ENCODE results near the gene HECTD3.
"Not testable (repeated sequence)": the region's sequence is repeated elsewhere in the genome, so short reads cannot be mapped to it uniquely, and the experiment has no call there.

Gene HECTD3

DNA sequence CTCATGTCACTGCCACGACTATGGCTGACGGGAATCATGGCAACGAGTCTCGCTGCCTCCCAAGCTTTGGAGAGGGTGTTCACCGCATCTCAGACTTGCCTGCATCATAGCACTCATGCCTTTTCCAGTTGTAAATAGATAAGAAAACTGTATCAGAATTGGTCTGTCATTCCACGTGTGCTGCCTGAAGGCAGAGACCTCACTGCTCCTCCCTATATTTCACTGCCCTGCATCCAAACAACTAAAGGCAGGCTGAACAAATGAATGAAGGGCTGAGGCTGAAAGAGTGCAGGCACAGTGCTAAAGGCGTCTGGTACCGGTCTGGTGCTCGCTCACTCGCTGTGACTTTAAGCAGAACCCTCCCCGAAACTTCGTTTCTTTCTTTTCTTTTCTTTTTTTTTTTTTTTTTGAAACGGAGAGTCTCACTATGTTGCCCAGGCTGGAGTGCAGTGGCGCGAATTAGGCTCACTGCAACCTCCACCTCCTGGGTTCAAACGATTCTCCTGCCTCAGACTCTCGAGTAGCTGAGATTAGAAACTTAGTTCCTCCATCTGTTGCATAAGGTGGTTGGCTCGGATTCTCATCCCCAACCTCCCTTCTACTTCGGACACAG, 25.3 kb downstream of the HECTD3 start:
- FAIRE-seq (no peak), DNase-seq (ENCODE audit: insufficient read length, low spot score) (no peak)
- TF ChIP-seq, protein P1, sequence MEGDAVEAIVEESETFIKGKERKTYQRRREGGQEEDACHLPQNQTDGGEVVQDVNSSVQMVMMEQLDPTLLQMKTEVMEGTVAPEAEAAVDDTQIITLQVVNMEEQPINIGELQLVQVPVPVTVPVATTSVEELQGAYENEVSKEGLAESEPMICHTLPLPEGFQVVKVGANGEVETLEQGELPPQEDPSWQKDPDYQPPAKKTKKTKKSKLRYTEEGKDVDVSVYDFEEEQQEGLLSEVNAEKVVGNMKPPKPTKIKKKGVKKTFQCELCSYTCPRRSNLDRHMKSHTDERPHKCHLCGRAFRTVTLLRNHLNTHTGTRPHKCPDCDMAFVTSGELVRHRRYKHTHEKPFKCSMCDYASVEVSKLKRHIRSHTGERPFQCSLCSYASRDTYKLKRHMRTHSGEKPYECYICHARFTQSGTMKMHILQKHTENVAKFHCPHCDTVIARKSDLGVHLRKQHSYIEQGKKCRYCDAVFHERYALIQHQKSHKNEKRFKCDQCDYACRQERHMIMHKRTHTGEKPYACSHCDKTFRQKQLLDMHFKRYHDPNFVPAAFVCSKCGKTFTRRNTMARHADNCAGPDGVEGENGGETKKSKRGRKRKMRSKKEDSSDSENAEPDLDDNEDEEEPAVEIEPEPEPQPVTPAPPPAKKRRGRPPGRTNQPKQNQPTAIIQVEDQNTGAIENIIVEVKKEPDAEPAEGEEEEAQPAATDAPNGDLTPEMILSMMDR (IDR thresholded peaks at IDR 0.05; ENCODE audit: insufficient read depth, missing control alignments) = no peak

DNA sequence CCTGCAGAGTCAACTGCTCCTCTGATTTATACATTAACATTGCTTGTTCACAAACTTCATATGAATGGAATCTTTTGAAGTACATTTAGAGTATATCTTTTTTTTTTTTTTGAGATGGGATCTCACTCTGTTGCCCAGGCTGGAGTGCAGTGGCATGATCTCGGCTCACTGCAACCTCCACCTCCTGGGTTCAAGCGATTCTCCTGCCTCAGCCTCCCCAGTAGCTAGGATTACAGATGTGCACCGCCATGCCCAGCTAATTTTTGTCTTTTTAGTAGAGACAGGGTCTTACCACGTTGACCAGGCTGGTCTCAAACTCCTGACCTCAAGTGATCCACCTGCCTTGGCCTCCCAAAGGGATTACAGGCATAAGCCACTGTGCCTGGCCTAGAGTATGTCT, 33.8 kb downstream of the HECTD3 start:
- FAIRE-seq; DNase-seq (ENCODE audit: insufficient read length, low spot score): not testable (repeated sequence)

DNA sequence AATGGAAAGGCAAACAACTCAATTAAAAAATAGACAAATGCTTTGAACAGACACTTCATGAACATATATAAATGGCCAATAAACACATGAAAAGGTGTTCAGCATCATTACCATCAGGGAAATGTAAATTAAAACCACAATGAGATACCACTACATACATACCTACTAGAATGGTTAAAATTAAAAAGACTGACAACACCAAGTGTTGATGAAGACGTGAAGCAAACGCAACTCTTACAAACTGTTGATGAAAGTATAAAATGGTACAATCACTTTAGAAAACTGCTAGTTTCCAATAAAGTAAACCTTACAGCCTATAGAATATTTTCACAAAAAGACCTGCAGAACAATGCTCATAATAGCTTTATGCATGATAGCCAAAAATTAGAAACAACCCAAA, 34.9 kb downstream of the HECTD3 start:
- FAIRE-seq (no peak), DNase-seq (ENCODE audit: insufficient read length, low spot score) (no peak)
- TF ChIP-seq, protein P1 (IDR thresholded peaks at IDR 0.05; ENCODE audit: insufficient read depth, missing control alignments) = no peak

DNA sequence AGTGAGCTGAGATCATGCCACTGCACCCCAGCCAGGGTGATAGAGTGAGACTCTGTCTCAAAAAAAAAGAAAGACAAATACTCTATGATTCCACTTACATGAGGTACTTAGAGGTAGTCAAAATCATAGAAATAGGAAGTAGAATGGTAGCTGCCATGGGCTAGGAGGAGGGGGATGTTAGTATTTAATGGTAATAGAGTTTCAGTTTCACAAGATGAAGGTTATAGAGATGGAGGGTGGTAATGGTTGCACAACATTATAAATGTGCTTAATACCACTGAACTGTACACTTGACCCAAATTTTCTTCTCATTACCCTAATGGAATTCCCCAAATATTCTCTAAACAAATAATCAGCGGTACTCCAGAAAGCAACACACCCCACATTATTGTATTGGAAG, 37.5 kb downstream of the HECTD3 start:
- no peak for DNase-seq (ENCODE audit: insufficient read length, low spot score)
- no peak for FAIRE-seq
- TF ChIP-seq, protein P1 (IDR thresholded peaks at IDR 0.05; ENCODE audit: insufficient read depth, missing control alignments) = no peak

DNA sequence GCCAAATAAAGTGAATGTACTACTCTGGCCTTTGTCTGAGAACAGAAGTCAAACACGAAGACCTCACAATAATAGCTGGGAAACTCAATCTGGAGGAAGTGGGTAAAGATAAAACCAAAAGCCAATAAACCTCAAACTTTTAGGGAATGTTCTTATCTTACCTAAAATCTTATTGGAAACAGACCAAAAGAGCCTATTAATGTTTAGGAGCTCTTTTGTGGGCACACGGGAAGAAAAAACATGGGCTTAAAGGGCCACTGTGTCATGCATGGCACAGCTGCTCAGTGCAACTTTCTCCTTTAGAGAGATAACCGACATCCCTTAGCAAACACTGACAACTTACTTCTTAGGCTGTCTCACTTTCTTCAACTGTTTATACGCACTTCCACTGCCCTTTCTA, 40.8 kb downstream of the HECTD3 start:
- FAIRE-seq = no peak
- no peak for DNase-seq (ENCODE audit: insufficient read length, low spot score)
- TF ChIP-seq, protein P1 (IDR thresholded peaks at IDR 0.05; ENCODE audit: insufficient read depth, missing control alignments) = no peak

DNA sequence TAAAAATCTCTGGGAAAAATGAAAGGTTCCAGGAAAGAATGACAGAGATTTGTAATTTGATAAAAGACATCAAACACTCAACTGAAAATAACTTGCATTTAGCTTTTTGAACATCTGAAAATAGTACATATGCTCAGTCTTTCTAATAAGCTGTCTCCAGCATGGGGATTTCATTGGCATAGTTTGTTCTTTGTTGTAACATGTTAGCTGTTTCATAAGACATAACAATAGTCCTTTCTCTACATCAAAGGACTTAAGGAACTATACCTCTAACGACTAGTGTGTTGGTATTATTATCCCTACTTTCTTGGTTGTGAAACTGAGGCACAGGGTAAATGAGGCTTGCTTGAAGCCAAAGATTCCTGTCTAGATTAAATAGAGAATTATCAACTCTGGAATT, 46.7 kb downstream of the HECTD3 start:
- TF ChIP-seq, protein P1 (IDR thresholded peaks at IDR 0.05; ENCODE audit: insufficient read depth, missing control alignments) = no peak
- DNase-seq (ENCODE audit: insufficient read length, low spot score) (no peak), FAIRE-seq (no peak)

DNA sequence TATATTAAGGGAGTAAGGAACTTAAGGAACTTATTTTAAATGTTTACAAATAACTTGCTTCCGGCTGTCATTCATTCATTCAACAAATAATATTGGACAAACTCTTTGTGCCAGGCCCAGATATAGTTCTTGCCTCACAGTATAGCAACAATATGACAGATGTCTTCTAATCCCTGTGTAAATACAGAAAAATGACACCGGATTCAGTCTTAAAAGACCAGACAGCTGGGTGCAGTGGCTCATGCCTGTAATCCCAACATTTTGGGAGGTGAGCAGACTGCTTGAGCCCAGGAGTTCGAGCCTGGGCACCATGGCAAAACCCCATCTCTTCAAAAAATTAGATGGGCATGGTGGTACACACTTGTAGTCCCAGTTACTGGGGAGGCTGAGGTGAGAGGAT, 48.4 kb downstream of the HECTD3 start:
- DNase-seq (ENCODE audit: insufficient read length, low spot score) (peak; percentile 40), FAIRE-seq (no peak)
- TF ChIP-seq, protein P1 (IDR thresholded peaks at IDR 0.05; ENCODE audit: insufficient read depth, missing control alignments) = no peak

DNA sequence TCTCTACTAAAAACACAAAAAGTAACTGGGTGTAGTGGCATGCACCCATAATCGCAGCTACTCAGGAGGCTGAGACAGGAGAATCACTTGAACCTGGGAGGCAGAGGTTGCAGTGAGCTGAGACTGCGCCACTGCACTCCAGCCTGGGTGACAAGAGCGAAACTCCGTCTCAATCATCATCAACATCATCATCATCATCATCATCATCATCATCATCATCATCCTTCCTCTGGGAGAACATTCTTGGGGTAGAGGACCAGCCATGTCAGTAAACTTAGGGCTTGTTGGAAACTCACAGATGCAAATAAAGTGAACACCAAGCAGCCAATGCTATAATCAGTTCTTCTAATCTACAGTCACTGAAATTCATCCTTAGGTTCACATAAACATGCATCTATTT, 49.1 kb downstream of the HECTD3 start:
- not testable (repeated sequence) for FAIRE-seq; DNase-seq (ENCODE audit: insufficient read length, low spot score)

DNA sequence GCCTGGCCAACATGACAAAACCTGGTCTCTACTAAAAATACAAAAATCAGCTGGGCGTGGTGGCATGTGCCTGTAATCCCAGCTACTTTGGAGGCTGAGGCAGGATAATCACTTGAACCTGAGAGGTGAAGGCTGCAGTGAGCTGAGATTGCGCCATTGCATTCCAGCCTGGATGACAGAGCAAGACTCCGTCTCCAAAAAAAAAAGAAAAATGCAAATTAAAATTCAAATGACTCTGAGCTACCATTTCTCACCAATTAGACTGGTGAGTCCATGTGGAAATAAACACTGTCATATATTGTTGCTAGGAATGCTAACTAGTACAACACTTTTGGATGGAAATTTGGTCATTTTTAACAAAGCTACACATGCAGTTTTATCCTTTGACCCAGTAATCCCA, 53.6 kb downstream of the HECTD3 start:
- not testable (repeated sequence) for FAIRE-seq; DNase-seq (ENCODE audit: insufficient read length, low spot score)

DNA sequence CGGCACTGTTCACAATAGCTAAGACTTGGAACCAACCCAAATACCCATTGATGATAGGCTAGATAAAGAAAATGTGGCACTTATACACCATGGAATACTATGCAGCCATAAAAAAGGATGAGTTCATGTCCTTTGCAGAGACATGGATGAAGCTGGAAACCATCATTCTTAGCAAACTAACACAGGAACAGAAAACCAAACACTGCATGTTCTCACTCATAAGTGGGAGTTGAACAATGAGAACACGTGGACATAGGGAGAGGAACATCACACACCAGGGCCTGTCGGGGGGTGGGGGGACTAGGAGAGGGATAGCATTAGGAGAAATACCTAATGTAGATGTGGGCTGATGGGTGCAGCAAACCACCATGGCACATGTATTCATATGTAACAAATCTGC, 55.0 kb downstream of the HECTD3 start:
- FAIRE-seq; DNase-seq (ENCODE audit: insufficient read length, low spot score): not testable (repeated sequence)
